Loucy (cell line): ENCODE measurements around the gene PHF5A.

Experiments used
- H2AFZ ChIP-seq: fragments of 200-600 bp; sonication (generic); 2 replicates; pipeline ENCODE4 v1.6.0; 2016; ENCODE audit warnings: antibody characterized with exemption, mild to moderate bottlenecking, low read length, moderate library complexity
- H3F3A ChIP-seq: fragments of 200-600 bp; 2 replicates; pipeline ENCODE4 v1.6.0; 2016; ENCODE audit warnings: antibody characterized with exemption, low read depth, mild to moderate bottlenecking
- H3K27me3 ChIP-seq: fragments of 200-600 bp; sonication (generic); 2 replicates; pipeline ENCODE4 v1.6.1; 2014; ENCODE audit warnings: low read length, mild to moderate bottlenecking; ENCODE audit not compliant: insufficient read depth, poor library complexity, severe bottlenecking
- H3K36me3 ChIP-seq: fragments of 200-600 bp; sonication (generic); 2 replicates; pipeline ENCODE4 v1.6.1; 2016; ENCODE audit warnings: low read length; ENCODE audit not compliant: insufficient read depth
- H3K4me1 ChIP-seq: fragments of 200-600 bp; sonication (generic); 2 replicates; pipeline ENCODE4 v1.5.1; 2014; ENCODE audit warnings: low read length, mild to moderate bottlenecking; ENCODE audit not compliant: insufficient read depth, poor library complexity, severe bottlenecking
- H3K4me2 ChIP-seq: fragments of 200-600 bp; sonication (generic); 2 replicates; pipeline ENCODE4 v1.6.0; 2014; ENCODE audit warnings: antibody characterized with exemption, low read length, low read depth, mild to moderate bottlenecking; ENCODE audit not compliant: poor library complexity, severe bottlenecking
- H3K4me3 ChIP-seq: fragments of 200-600 bp; sonication (generic); 2 replicates; pipeline ENCODE4 v1.5.1; 2014; ENCODE audit warnings: low read length, mild to moderate bottlenecking, mixed read lengths; ENCODE audit not compliant: poor library complexity, severe bottlenecking
- H3K79me2 ChIP-seq: fragments of 200-600 bp; sonication (generic); 2 replicates; pipeline ENCODE4 v1.6.1; 2014; ENCODE audit warnings: low read length; ENCODE audit not compliant: insufficient read depth
- H3K9ac ChIP-seq: fragments of 200-600 bp; sonication (generic); 2 replicates; pipeline ENCODE4 v1.6.0; 2014; ENCODE audit warnings: mild to moderate bottlenecking, low read depth, low read length, moderate library complexity; ENCODE audit not compliant: poor library complexity, severe bottlenecking
- H3K9me2 ChIP-seq: fragments of 200-600 bp; sonication (generic); replicated peaks from 2 replicates; pipeline ENCODE4 v1.6.1; 2016; ENCODE audit warnings: low read depth, low read length, mixed read lengths
- H3K9me3 ChIP-seq: fragments of 200-600 bp; sonication (generic); 2 replicates; pipeline ENCODE4 v1.6.1; 2014; ENCODE audit warnings: mild to moderate bottlenecking, antibody characterized with exemption, low read length, low read depth; ENCODE audit not compliant: insufficient read depth
- H4K20me1 ChIP-seq: fragments of 200-600 bp; sonication (generic); 2 replicates; pipeline ENCODE4 v1.6.0; 2014; ENCODE audit warnings: antibody characterized with exemption, low read length, mild to moderate bottlenecking; ENCODE audit not compliant: insufficient read depth, poor library complexity, severe bottlenecking
- EZH2phosphoT487 ChIP-seq: fragments of 200-600 bp; IDR thresholded peaks from 2 replicates; pipeline ENCODE4 v1.6.1; 2018; ENCODE audit warnings: antibody characterized with exemption, mild to moderate bottlenecking, moderate library complexity, borderline replicate concordance
- TF ChIP-seq, protein P1 (sequence below): fragments of 200-600 bp; sonication (generic); conservative IDR thresholded peaks from 2 replicates; pipeline ENCODE4 v1.5.1; 2014; ENCODE audit warnings: mild to moderate bottlenecking, antibody characterized with exemption, low read length

The PHF5A gene

DNA sequence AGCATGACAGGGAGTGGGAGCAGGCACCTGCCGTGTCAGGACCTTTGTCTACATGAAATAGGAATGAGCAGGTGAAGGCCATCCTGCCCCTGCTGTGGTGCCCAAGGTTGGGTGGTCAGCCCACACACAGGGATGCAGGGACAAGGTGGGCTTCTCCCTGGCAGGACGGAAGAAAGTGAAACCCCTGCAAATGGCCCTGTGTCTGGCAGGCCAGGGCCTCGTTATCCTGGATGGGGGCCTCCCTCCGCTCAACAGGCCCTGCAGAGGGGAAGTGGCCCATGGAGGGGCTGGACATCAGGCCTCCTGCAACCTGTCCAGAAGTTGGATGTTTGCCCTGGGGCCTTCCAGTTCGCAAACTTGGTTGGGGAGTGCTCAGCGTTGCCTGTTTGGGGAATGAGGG lies 36.8 kb downstream of the PHF5A start:
- no peaks in the 10 kb centered on the region for H3K4me1 ChIP-seq
- no peaks in the 10 kb centered on the region for H3K27me3 ChIP-seq
- H3F3A ChIP-seq, result no peaks in the 10 kb centered on the region
- no peak for TF ChIP-seq EZH2phosphoT487
- TF ChIP-seq, protein P1, sequence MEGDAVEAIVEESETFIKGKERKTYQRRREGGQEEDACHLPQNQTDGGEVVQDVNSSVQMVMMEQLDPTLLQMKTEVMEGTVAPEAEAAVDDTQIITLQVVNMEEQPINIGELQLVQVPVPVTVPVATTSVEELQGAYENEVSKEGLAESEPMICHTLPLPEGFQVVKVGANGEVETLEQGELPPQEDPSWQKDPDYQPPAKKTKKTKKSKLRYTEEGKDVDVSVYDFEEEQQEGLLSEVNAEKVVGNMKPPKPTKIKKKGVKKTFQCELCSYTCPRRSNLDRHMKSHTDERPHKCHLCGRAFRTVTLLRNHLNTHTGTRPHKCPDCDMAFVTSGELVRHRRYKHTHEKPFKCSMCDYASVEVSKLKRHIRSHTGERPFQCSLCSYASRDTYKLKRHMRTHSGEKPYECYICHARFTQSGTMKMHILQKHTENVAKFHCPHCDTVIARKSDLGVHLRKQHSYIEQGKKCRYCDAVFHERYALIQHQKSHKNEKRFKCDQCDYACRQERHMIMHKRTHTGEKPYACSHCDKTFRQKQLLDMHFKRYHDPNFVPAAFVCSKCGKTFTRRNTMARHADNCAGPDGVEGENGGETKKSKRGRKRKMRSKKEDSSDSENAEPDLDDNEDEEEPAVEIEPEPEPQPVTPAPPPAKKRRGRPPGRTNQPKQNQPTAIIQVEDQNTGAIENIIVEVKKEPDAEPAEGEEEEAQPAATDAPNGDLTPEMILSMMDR, result no peak
- H3K79me2 ChIP-seq, result peaks cover 14% of the 10 kb centered on the region; the same call in 1 of the 2 replicates
- no peaks in the 10 kb centered on the region for H3K9me2 ChIP-seq
- H3K4me2 ChIP-seq, result no peak overlapping the region
- H3K9me3 ChIP-seq, result no peaks in the 10 kb centered on the region
- H3K9ac ChIP-seq, result no peak overlapping the region
- H3K36me3 ChIP-seq, result peaks cover 25% of the 10 kb centered on the region; the same call in 1 of the 2 replicates
- peaks cover 3% of the 10 kb centered on the region for H4K20me1 ChIP-seq
- H2AFZ ChIP-seq, result no peak overlapping the region
- H3K4me3 ChIP-seq, result no peak overlapping the region

DNA sequence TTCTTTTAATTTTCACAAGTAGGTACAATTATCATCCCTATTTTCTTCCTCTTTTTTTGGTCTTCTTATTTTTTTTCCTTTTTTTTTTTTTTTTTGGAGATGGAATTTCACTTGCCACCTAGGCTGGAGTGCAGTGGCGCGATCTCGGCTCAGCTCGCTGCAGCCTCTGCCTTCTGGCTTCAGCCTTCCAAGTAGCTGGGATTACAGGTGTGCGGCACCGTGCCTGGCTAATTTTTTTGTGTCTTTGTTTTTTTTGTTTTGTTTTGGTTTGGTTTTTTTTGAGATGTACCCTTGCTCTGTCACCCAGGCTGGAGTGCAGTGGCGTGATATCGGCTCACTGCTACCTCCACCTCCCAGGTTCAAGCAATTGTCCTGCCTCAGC lies 38.5 kb downstream of the PHF5A start:
- H3K9me3 ChIP-seq, result no peaks in the 10 kb centered on the region
- no peaks in the 10 kb centered on the region for H3F3A ChIP-seq
- no peaks in the 10 kb centered on the region for H3K79me2 ChIP-seq
- no peak overlapping the region for H3K4me2 ChIP-seq
- TF ChIP-seq EZH2phosphoT487, result no peak
- TF ChIP-seq, protein P1, result no peak
- no peak overlapping the region for H2AFZ ChIP-seq
- peaks cover 9% of the 10 kb centered on the region; the same call in 1 of the 2 replicates for H3K36me3 ChIP-seq
- no peak overlapping the region for H3K4me3 ChIP-seq
- H3K9ac ChIP-seq, result no peak overlapping the region
- no peaks in the 10 kb centered on the region for H3K27me3 ChIP-seq
- H4K20me1 ChIP-seq, result peaks cover 3% of the 10 kb centered on the region
- H3K4me1 ChIP-seq, result peaks cover 3% of the 10 kb centered on the region
- no peaks in the 10 kb centered on the region for H3K9me2 ChIP-seq

DNA sequence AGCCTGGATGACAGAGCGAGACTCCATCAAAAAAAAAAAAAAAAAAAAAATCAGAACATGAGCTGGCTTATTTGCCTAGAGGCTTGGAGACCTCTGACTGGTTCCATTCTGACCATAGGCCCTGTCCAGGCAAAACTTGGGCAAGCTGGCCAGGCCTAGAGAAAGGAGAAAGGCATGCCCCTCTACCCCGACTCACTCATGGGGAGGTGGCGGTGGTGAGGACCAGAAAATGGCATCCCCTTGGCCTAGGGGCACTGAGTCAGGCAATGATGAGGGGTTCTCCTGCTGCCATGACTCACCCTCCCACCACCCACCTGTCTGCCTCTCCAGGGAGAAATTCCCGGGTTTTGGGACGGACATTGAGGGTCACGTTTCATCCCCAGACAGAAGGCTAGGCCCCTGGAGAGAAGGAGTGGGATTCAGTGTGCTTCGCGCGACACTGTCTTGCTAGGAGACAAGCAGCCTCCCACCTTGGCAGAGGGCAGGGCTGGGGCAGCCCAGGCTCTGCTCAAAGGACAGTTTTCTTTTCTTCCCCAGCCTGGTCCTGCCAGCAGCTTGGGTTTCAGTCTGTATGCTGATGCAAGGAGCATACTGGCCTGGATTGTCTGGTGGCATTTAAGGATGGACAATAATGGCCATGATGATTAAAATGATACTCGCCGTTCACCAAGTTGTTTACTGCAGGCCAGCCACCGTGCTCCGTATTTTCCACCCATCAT lies 39.1 kb downstream of the PHF5A start:
- Histone ChIP-seq H3K4me3 (no peak overlapping the region), H3K79me2 (no peaks in the 10 kb centered on the region), H3K9me2 (no peaks in the 10 kb centered on the region), H3F3A (no peaks in the 10 kb centered on the region), H3K9ac (no peak overlapping the region), H3K36me3 (peaks cover 4% of the 10 kb centered on the region; the same call in 1 of the 2 replicates), H3K4me2 (no peak overlapping the region), H3K27me3 (no peaks in the 10 kb centered on the region), H4K20me1 (no peaks in the 10 kb centered on the region), H3K9me3 (no peaks in the 10 kb centered on the region), H3K4me1 (peaks cover 3% of the 10 kb centered on the region), H2AFZ (no peak overlapping the region)
- no peak for TF ChIP-seq EZH2phosphoT487
- TF ChIP-seq, protein P1, result no peak
